Neural progenitor cell (in vitro differentiated cells): ENCODE data around the gene CHAC1. TPM values are rescaled to one million over a fixed set of nuclear protein-coding genes. Genes with fewer than 3 reads are reported as not detected.

ENCODE experiments used
- DNase-seq: peaks from one replicate; pipeline ENCODE4 v3.0.0-alpha.2; 2016; ENCODE audit warnings: low spot score
- H2AFZ ChIP-seq: fragments of 200-600 bp; sonication (generic); replicated peaks from 2 replicates; pipeline ENCODE4 v1.6.1; 2016; ENCODE audit warnings: antibody characterized with exemption
- H3F3A ChIP-seq: fragments of 200-600 bp; sonication (generic); 2 replicates; pipeline ENCODE4 v1.6.1; 2016; ENCODE audit warnings: antibody characterized with exemption, low read depth
- H3K27ac ChIP-seq: fragments of 200-600 bp; sonication (generic); 2 replicates; pipeline ENCODE4 v1.5.1; 2016; ENCODE audit warnings: mild to moderate bottlenecking
- H3K27me3 ChIP-seq: fragments of 200-600 bp; sonication (generic); 2 replicates; pipeline ENCODE4 v1.6.1; 2016; ENCODE audit warnings: mild to moderate bottlenecking, moderate library complexity
- H3K36me3 ChIP-seq: fragments of 200-600 bp; sonication (generic); 2 replicates; pipeline ENCODE4 v1.5.1; 2016
- H3K4me1 ChIP-seq: fragments of 200-600 bp; sonication (generic); 2 replicates; pipeline ENCODE4 v1.6.1; 2016; ENCODE audit warnings: mixed run types
- H3K4me2 ChIP-seq: fragments of 200-600 bp; sonication (generic); 2 replicates; pipeline ENCODE4 v1.6.1; 2016
- H3K4me3 ChIP-seq: fragments of 200-600 bp; sonication (generic); 2 replicates; pipeline ENCODE4 v1.5.1; 2016
- H3K79me2 ChIP-seq: fragments of 200-600 bp; sonication (generic); 2 replicates; pipeline ENCODE4 v1.6.1; 2016; ENCODE audit warnings: low read depth
- H3K9ac ChIP-seq: fragments of 200-600 bp; sonication (generic); 2 replicates; pipeline ENCODE4 v1.6.1; 2016
- H3K9me3 ChIP-seq: fragments of 200-600 bp; sonication (generic); 2 replicates; pipeline ENCODE4 v1.5.1; 2016; ENCODE audit warnings: low read depth
- H4K20me1 ChIP-seq: fragments of 200-600 bp; sonication (generic); 2 replicates; pipeline ENCODE4 v1.6.1; 2016; ENCODE audit warnings: low read depth
- H3K27ac Mint-ChIP-seq: 3 replicates; pipeline ENCODE4 v1.8.0; 2021; ENCODE audit warnings: mixed read lengths
- H3K27me3 Mint-ChIP-seq: 2 replicates; pipeline ENCODE4 v1.8.0; 2022; ENCODE audit warnings: low read depth, mild to moderate bottlenecking, inconsistent platforms, moderate library complexity, mixed read lengths; ENCODE audit not compliant: insufficient read depth
- H3K36me3 Mint-ChIP-seq: 3 replicates; pipeline ENCODE4 v1.8.0; 2021; ENCODE audit warnings: mixed read lengths
- H3K4me1 Mint-ChIP-seq: 3 replicates; pipeline ENCODE4 v1.8.0; 2021; ENCODE audit warnings: mixed read lengths
- H3K4me3 Mint-ChIP-seq: 3 replicates; pipeline ENCODE4 v1.8.0; 2021; ENCODE audit warnings: mild to moderate bottlenecking, moderate library complexity, mixed read lengths
- H3K9me3 Mint-ChIP-seq: 3 replicates; pipeline ENCODE4 v1.8.0; 2020; ENCODE audit warnings: mixed read lengths
- EZH2 ChIP-seq: fragments of 200-600 bp; sonication (generic); IDR thresholded peaks from 2 replicates; pipeline ENCODE4 v1.6.1; 2017; ENCODE audit warnings: antibody characterized with exemption, mild to moderate bottlenecking, moderate library complexity
- EZH2phosphoT487 ChIP-seq: fragments of 200-600 bp; sonication (generic); IDR thresholded peaks from 2 replicates; pipeline ENCODE4 v1.6.1; 2017; ENCODE audit warnings: antibody characterized with exemption
- total RNA-seq: library from RNA; depleted of rRNA; stranded (reverse); fragments of >200 nt; gene quantifications from 2 replicates; pipeline ENCODE4 v1.2.3, GENCODE V29; 2015; ENCODE audit warnings: low replicate concordance
- TF ChIP-seq, protein P1 (sequence below): fragments of 200-600 bp; sonication (generic); IDR thresholded peaks from 2 replicates; pipeline ENCODE4 v1.5.1; 2017; ENCODE audit warnings: antibody characterized with exemption, mild to moderate bottlenecking

Gene CHAC1
- total RNA-seq, 1 donor from 2014 or later, result 2.4 TPM

DNA sequence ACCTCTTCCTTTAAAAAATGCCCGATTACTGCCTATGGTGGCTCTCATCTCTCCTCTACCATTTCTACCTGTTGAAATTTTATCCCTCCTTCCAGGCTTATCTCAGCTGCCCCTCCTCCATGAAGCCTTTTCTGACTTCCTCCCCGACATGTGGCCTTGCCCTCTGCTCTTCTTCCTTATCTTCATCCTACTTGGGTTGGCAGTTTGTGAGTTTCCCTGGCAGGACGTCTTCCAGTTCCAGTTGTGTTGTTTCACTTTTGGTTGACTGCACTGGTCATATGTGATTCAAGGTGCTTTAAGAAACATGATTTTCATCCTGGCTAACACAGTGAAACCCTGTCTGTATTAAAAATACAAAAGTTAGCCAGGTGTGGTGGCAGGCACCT is 19.8 kb upstream of the CHAC1 start:
- no peak for TF ChIP-seq EZH2phosphoT487
- TF ChIP-seq, protein P1, sequence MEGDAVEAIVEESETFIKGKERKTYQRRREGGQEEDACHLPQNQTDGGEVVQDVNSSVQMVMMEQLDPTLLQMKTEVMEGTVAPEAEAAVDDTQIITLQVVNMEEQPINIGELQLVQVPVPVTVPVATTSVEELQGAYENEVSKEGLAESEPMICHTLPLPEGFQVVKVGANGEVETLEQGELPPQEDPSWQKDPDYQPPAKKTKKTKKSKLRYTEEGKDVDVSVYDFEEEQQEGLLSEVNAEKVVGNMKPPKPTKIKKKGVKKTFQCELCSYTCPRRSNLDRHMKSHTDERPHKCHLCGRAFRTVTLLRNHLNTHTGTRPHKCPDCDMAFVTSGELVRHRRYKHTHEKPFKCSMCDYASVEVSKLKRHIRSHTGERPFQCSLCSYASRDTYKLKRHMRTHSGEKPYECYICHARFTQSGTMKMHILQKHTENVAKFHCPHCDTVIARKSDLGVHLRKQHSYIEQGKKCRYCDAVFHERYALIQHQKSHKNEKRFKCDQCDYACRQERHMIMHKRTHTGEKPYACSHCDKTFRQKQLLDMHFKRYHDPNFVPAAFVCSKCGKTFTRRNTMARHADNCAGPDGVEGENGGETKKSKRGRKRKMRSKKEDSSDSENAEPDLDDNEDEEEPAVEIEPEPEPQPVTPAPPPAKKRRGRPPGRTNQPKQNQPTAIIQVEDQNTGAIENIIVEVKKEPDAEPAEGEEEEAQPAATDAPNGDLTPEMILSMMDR, result no peak
- no peak for TF ChIP-seq EZH2
- H3K27ac Mint-ChIP-seq, result no peak overlapping the region
- Histone ChIP-seq H3K9me3 (no peaks in the 10 kb centered on the region), H3K4me1 (peaks cover 26% of the 10 kb centered on the region), H3K27ac (no peak overlapping the region), H3K27me3 (peaks cover 71% of the 10 kb centered on the region), H3K79me2 (no peaks in the 10 kb centered on the region), H2AFZ (no peak overlapping the region), H4K20me1 (peaks cover 25% of the 10 kb centered on the region), H3K4me2 (no peak overlapping the region), H3K36me3 (no peaks in the 10 kb centered on the region), H3K9ac (no peak overlapping the region), H3K4me3 (no peak overlapping the region), H3F3A (peaks cover 22% of the 10 kb centered on the region)
- no peaks in the 10 kb centered on the region for H3K36me3 Mint-ChIP-seq
- DNase-seq, result no peak
- peaks cover 46% of the 10 kb centered on the region for H3K27me3 Mint-ChIP-seq
- no peaks in the 10 kb centered on the region for H3K9me3 Mint-ChIP-seq
- H3K4me1 Mint-ChIP-seq, result peaks cover 33% of the 10 kb centered on the region
- H3K4me3 Mint-ChIP-seq, result no peak overlapping the region

- no peaks in the 10 kb centered on the region for H3K79me2 ChIP-seq
- H3K9me3 ChIP-seq, result no peaks in the 10 kb centered on the region
- H3K9ac ChIP-seq, result no peak overlapping the region
- H3K4me1 Mint-ChIP-seq, result peaks cover 29% of the 10 kb centered on the region
- no peaks in the 10 kb centered on the region for H3K36me3 Mint-ChIP-seq
- H3F3A ChIP-seq, result peaks cover 13% of the 10 kb centered on the region
- peaks cover 15% of the 10 kb centered on the region for H4K20me1 ChIP-seq
- H3K27me3 ChIP-seq, result peaks cover 61% of the 10 kb centered on the region
- no peaks in the 10 kb centered on the region for H3K9me3 Mint-ChIP-seq
- no peak overlapping the region for H3K27ac Mint-ChIP-seq
- TF ChIP-seq EZH2phosphoT487 (no peak), EZH2 (no peak)
- TF ChIP-seq, protein P1, result no peak
- no peak overlapping the region for H3K27ac ChIP-seq
- no peaks in the 10 kb centered on the region for H3K36me3 ChIP-seq
- no peak for DNase-seq
- H3K4me3 ChIP-seq, result no peak overlapping the region
- H3K4me2 ChIP-seq, result no peak overlapping the region
- H3K27me3 Mint-ChIP-seq, result peaks cover 39% of the 10 kb centered on the region
- peaks cover 16% of the 10 kb centered on the region for H3K4me1 ChIP-seq
- no peak overlapping the region for H2AFZ ChIP-seq
- no peak overlapping the region for H3K4me3 Mint-ChIP-seq
These were observed 18.8 kb upstream of the CHAC1 start for GRCh38 chr15:40934457-40934856.

GRCh38 chr15:40936234-40936708 is 17.0 kb upstream of the CHAC1 start:
- H3K27me3 Mint-ChIP-seq, result peaks cover 25% of the 10 kb centered on the region
- no peaks in the 10 kb centered on the region for H3K36me3 ChIP-seq
- peaks cover 7% of the 10 kb centered on the region for H3K4me1 ChIP-seq
- H3K36me3 Mint-ChIP-seq, result no peaks in the 10 kb centered on the region
- no peaks in the 10 kb centered on the region for H3K9me3 ChIP-seq
- DNase-seq, result no peak
- H4K20me1 ChIP-seq, result peaks cover 1% of the 10 kb centered on the region
- no peak overlapping the region for H2AFZ ChIP-seq
- H3K27ac ChIP-seq, result no peak overlapping the region
- H3K9me3 Mint-ChIP-seq, result no peaks in the 10 kb centered on the region
- H3K27me3 ChIP-seq, result peaks cover 59% of the 10 kb centered on the region
- no peaks in the 10 kb centered on the region for H3K79me2 ChIP-seq
- H3K4me3 ChIP-seq, result no peak overlapping the region
- H3K4me1 Mint-ChIP-seq, result peaks cover 27% of the 10 kb centered on the region
- TF ChIP-seq EZH2 (no peak), EZH2phosphoT487 (no peak)
- TF ChIP-seq, protein P1, result no peak
- H3K4me3 Mint-ChIP-seq, result no peak overlapping the region
- H3K27ac Mint-ChIP-seq, result no peak overlapping the region
- no peak overlapping the region for H3K9ac ChIP-seq
- no peak overlapping the region for H3K4me2 ChIP-seq
- peaks cover 13% of the 10 kb centered on the region for H3F3A ChIP-seq
